GM19351 (cell line): ENCODE data around the gene PEMT.

Experiments used
- ATAC-seq: cut with Tn5 transposase; IDR thresholded peaks from one replicate; pipeline ENCODE4 v1.9.1; 2021; ENCODE audit warnings: mild to moderate bottlenecking, moderate library complexity; ENCODE audit not compliant: unreplicated experiment

Gene PEMT

GRCh38 chr17:17504341-17505140 is 87.0 kb downstream of the PEMT start:
- no peak for ATAC-seq

GRCh38 chr17:17503566-17504130 is 87.9 kb downstream of the PEMT start:
- no peak for ATAC-seq

- no peak for ATAC-seq
These were observed 88.6 kb downstream of the PEMT start for GRCh38 chr17:17502741-17503565.

- no peak for ATAC-seq
These were observed 90.4 kb downstream of the PEMT start for GRCh38 chr17:17500999-17501605.

- no peak for ATAC-seq
These were observed 91.9 kb downstream of the PEMT start for GRCh38 chr17:17499402-17500145.

- ATAC-seq, result no peak
These were observed 92.8 kb downstream of the PEMT start for GRCh38 chr17:17498606-17499301.

- no peak for ATAC-seq
These were observed 93.5 kb downstream of the PEMT start for GRCh38 chr17:17497845-17498520.

- no peak for ATAC-seq
These were observed 94.3 kb downstream of the PEMT start for GRCh38 chr17:17497065-17497844.

- peak; percentile 84 for ATAC-seq
These were observed 95.1 kb downstream of the PEMT start, which contains the start of gene RASD1 for GRCh38 chr17:17496189-17497064. TSS of gene RASD1 (minus strand) at chr17:17496395. CDS start at chr17:17496181, 214 bp downstream.

GRCh38 chr17:17495536-17496188 is 95.8 kb downstream of the PEMT start:
- ATAC-seq, result no peak

GRCh38 chr17:17494870-17495535 is 96.5 kb downstream of the PEMT start:
- ATAC-seq, result no peak

- ATAC-seq, result no peak
These were observed 97.0 kb downstream of the PEMT start for GRCh38 chr17:17494499-17494869.

GRCh38 chr17:17493986-17494466 is 97.5 kb downstream of the PEMT start:
- ATAC-seq, result no peak

GRCh38 chr17:17493249-17493985 is 98.1 kb downstream of the PEMT start:
- ATAC-seq, result no peak

GRCh38 chr17:17492571-17492970 is 98.9 kb downstream of the PEMT start:
- ATAC-seq, result no peak

GRCh38 chr17:17492085-17492484 is 99.4 kb downstream of the PEMT start:
- ATAC-seq, result no peak
